ENCODE results near the gene ACTR1B.
"Not testable (repeated sequence)": the region's sequence is repeated elsewhere in the genome, so short reads cannot be mapped to it uniquely, and the experiment has no call there.

DNA sequence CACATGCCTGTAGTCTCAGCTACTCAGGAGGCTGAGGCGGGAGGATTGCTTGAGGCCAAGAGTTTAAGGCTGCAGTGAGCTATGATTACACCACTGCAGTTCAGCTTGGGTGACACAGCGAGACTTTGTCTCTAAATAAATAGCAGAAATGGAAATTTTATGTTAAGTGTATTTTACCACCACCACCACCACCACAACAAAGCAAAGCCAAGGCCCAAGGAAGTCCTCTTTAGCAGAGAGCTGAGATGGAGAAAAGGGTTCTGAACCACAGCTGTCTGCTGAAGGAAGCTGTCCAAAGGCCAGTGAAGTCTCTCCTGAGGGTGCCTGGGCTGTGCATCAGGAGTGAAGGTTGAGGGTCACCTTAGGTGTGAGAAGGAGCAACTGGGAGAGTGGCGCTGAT lies 23.4 kb upstream of the ACTR1B start:
- TF ChIP-seq, protein P1, sequence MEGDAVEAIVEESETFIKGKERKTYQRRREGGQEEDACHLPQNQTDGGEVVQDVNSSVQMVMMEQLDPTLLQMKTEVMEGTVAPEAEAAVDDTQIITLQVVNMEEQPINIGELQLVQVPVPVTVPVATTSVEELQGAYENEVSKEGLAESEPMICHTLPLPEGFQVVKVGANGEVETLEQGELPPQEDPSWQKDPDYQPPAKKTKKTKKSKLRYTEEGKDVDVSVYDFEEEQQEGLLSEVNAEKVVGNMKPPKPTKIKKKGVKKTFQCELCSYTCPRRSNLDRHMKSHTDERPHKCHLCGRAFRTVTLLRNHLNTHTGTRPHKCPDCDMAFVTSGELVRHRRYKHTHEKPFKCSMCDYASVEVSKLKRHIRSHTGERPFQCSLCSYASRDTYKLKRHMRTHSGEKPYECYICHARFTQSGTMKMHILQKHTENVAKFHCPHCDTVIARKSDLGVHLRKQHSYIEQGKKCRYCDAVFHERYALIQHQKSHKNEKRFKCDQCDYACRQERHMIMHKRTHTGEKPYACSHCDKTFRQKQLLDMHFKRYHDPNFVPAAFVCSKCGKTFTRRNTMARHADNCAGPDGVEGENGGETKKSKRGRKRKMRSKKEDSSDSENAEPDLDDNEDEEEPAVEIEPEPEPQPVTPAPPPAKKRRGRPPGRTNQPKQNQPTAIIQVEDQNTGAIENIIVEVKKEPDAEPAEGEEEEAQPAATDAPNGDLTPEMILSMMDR (IDR thresholded peaks at IDR 0.05; ENCODE audit: low read depth, low read length), result not testable (repeated sequence)
- not testable (repeated sequence) for TF ChIP-seq EZH2phosphoT487 (IDR thresholded peaks at IDR 0.05; ENCODE audit: low read depth)
